OCI-LY1 (cell line): ENCODE results near the gene ERBB4.

ENCODE experiments used
- EZH2 ChIP-seq: fragments of 200-600 bp; sonication (generic), shearing (Covaris generic); IDR thresholded peaks from 2 replicates; pipeline ENCODE4 v1.8.0; 2017; ENCODE audit warnings: borderline replicate concordance, mixed run types, mild to moderate bottlenecking, antibody characterized with exemption, low read length, moderate library complexity, mixed read lengths
- TF ChIP-seq, protein P1 (sequence below): fragments of 200-600 bp; sonication (generic), shearing (Covaris generic); IDR thresholded peaks from 2 replicates; pipeline ENCODE4 v1.5.1; 2017; ENCODE audit warnings: mild to moderate bottlenecking, antibody characterized with exemption, low read length, moderate library complexity, mixed read lengths

GRCh38 chr2:211447548-211447947 lies 1091.1 kb downstream of the ERBB4 start:
- TF ChIP-seq, protein P1, sequence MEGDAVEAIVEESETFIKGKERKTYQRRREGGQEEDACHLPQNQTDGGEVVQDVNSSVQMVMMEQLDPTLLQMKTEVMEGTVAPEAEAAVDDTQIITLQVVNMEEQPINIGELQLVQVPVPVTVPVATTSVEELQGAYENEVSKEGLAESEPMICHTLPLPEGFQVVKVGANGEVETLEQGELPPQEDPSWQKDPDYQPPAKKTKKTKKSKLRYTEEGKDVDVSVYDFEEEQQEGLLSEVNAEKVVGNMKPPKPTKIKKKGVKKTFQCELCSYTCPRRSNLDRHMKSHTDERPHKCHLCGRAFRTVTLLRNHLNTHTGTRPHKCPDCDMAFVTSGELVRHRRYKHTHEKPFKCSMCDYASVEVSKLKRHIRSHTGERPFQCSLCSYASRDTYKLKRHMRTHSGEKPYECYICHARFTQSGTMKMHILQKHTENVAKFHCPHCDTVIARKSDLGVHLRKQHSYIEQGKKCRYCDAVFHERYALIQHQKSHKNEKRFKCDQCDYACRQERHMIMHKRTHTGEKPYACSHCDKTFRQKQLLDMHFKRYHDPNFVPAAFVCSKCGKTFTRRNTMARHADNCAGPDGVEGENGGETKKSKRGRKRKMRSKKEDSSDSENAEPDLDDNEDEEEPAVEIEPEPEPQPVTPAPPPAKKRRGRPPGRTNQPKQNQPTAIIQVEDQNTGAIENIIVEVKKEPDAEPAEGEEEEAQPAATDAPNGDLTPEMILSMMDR = no peak
- TF ChIP-seq EZH2 = no peak
